DND-41 (cell line): Measurements from ENCODE around the gene WDR11.

Experiments
- CTCF ChIP-seq: IDR thresholded peaks from 2 replicates; pipeline ENCODE4 v1.5.1; 2012; ENCODE audit warnings: borderline replicate concordance, low read length, moderate library complexity, mild to moderate bottlenecking; ENCODE audit not compliant: poor library complexity, severe bottlenecking; ENCODE audit errors: extremely low read depth
- EZH2 ChIP-seq: IDR thresholded peaks from 3 replicates; pipeline ENCODE4 v1.6.1; 2012; ENCODE audit warnings: borderline replicate concordance, low read depth, mild to moderate bottlenecking, moderate library complexity, low read length, inconsistent platforms; ENCODE audit not compliant: severe bottlenecking

GRCh38 chr10:120940299-120940900 lies 89.2 kb downstream of the WDR11 start:
- TF ChIP-seq CTCF, result no peak
- no peak for TF ChIP-seq EZH2
